H9 (cell line): ENCODE data around the gene PLCB1. TPM values are rescaled to one million over a fixed set of nuclear protein-coding genes. Genes with fewer than 3 reads are reported as not detected.

Experiments used
- DNase-seq: peaks from one replicate; pipeline ENCODE4 v3.0.0-alpha.2; 2017
- H2AFZ ChIP-seq: one replicate; pipeline ENCODE4 v1.6.1; 2013; ENCODE audit warnings: mild to moderate bottlenecking, low read length, control low read depth, moderate library complexity
- H2AK5ac ChIP-seq: 2 replicates; pipeline ENCODE4 v1.6.1; 2013; ENCODE audit warnings: low read length, control low read depth, mixed read lengths; ENCODE audit not compliant: insufficient read length
- H2BK120ac ChIP-seq: one replicate; pipeline ENCODE4 v1.6.1; 2013; ENCODE audit warnings: low read depth, mild to moderate bottlenecking, low read length, control low read depth, inconsistent platforms; ENCODE audit not compliant: poor library complexity, severe bottlenecking
- H2BK12ac ChIP-seq: 2 replicates; pipeline ENCODE4 v1.6.1; 2013; ENCODE audit warnings: low read length, control low read depth, mixed read lengths, low read depth; ENCODE audit not compliant: insufficient read length
- H2BK15ac ChIP-seq: 2 replicates; pipeline ENCODE4 v1.6.1; 2013; ENCODE audit warnings: low read depth, low read length, control low read depth
- H2BK20ac ChIP-seq: one replicate; pipeline ENCODE4 v1.6.1; 2013; ENCODE audit warnings: low read depth, mild to moderate bottlenecking, low read length, control low read depth, inconsistent platforms; ENCODE audit not compliant: poor library complexity, severe bottlenecking
- H2BK5ac ChIP-seq: 2 replicates; pipeline ENCODE4 v1.6.1; 2013; ENCODE audit warnings: low read length, control low read depth, mixed read lengths; ENCODE audit not compliant: insufficient read length
- H3K14ac ChIP-seq: 2 replicates; pipeline ENCODE4 v1.6.1; 2013; ENCODE audit warnings: low read length, control low read depth; ENCODE audit not compliant: insufficient read depth
- H3K18ac ChIP-seq: 2 replicates; pipeline ENCODE4 v1.6.1; 2013; ENCODE audit warnings: low read depth, mild to moderate bottlenecking, mixed read lengths, low read length, control low read depth; ENCODE audit not compliant: insufficient read length
- H3K23ac ChIP-seq: 2 replicates; pipeline ENCODE4 v1.6.1; 2013; ENCODE audit warnings: low read length, control low read depth, mixed read lengths, low read depth; ENCODE audit not compliant: insufficient read length
- H3K23me2 ChIP-seq: 2 replicates; pipeline ENCODE4 v1.6.1; 2013; ENCODE audit warnings: low read depth, mild to moderate bottlenecking, mixed read lengths, low read length, control low read depth; ENCODE audit not compliant: insufficient read length, poor library complexity, severe bottlenecking
- H3K27ac ChIP-seq: 2 replicates; pipeline ENCODE4 v1.5.1; 2013; ENCODE audit warnings: low read length, control low read depth, mixed read lengths, low read depth; ENCODE audit not compliant: insufficient read length
- H3K27me3 ChIP-seq: 2 replicates; pipeline ENCODE4 v1.6.1; 2013; ENCODE audit warnings: low read length, control low read depth, inconsistent platforms; ENCODE audit not compliant: insufficient read depth
- H3K4ac ChIP-seq: 2 replicates; pipeline ENCODE4 v1.6.1; 2013; ENCODE audit warnings: low read depth, mild to moderate bottlenecking, control low read depth, inconsistent platforms, low read length, moderate library complexity
- H3K4me1 ChIP-seq: 2 replicates; pipeline ENCODE4 v1.6.1; 2013; ENCODE audit warnings: low read length, control low read depth, inconsistent platforms; ENCODE audit not compliant: insufficient read depth
- H3K4me2 ChIP-seq: 2 replicates; pipeline ENCODE4 v1.6.1; 2013; ENCODE audit warnings: low read length, control low read depth, mixed read lengths; ENCODE audit not compliant: insufficient read length, insufficient read depth
- H3K56ac ChIP-seq: 2 replicates; pipeline ENCODE4 v1.6.1; 2013; ENCODE audit warnings: low read depth, mild to moderate bottlenecking, mixed read lengths, low read length, control low read depth; ENCODE audit not compliant: insufficient read length
- H3K79me1 ChIP-seq: 2 replicates; pipeline ENCODE4 v1.6.1; 2013; ENCODE audit warnings: low read depth, mild to moderate bottlenecking, moderate library complexity, low read length, control low read depth, inconsistent platforms; ENCODE audit not compliant: insufficient read depth, poor library complexity, severe bottlenecking
- H3K79me2 ChIP-seq: 2 replicates; pipeline ENCODE4 v1.6.1; 2013; ENCODE audit warnings: low read length, control low read depth, inconsistent platforms; ENCODE audit not compliant: insufficient read depth
- H3K9ac ChIP-seq: 2 replicates; pipeline ENCODE4 v1.6.1; 2013; ENCODE audit warnings: low read length, control low read depth, mixed read lengths; ENCODE audit not compliant: insufficient read length; ENCODE audit errors: extremely low read depth
- H3K9me3 ChIP-seq: one replicate; pipeline ENCODE4 v1.6.1; 2013; ENCODE audit warnings: low read depth, low read length, inconsistent platforms; ENCODE audit not compliant: control insufficient read depth
- H3T11ph ChIP-seq: one replicate; pipeline ENCODE4 v1.6.1; 2013; ENCODE audit warnings: mild to moderate bottlenecking, low read length, control low read depth, inconsistent platforms
- H4K20me1 ChIP-seq: one replicate; pipeline ENCODE4 v1.6.1; 2013; ENCODE audit not compliant: control insufficient read depth, insufficient read length, insufficient read depth
- H4K5ac ChIP-seq: 2 replicates; pipeline ENCODE4 v1.6.1; 2013; ENCODE audit warnings: low read depth, mild to moderate bottlenecking, mixed read lengths, low read length, control low read depth; ENCODE audit not compliant: insufficient read length
- H4K8ac ChIP-seq: replicated peaks from 2 replicates; pipeline ENCODE4 v1.6.1; 2013; ENCODE audit warnings: low read length, control low read depth, mixed read lengths, low read depth; ENCODE audit not compliant: insufficient read length
- H4K91ac ChIP-seq: 2 replicates; pipeline ENCODE4 v1.6.1; 2013; ENCODE audit warnings: low read depth, mild to moderate bottlenecking, moderate library complexity, mixed read lengths, low read length, control low read depth; ENCODE audit not compliant: insufficient read length
- H3K27ac Mint-ChIP-seq, 3 experiments: 2 replicates in 2 of 3; 3 replicates in 1 of 3; pipeline ENCODE4 v1.8.0; 2020 to 2021; ENCODE audit warnings: mixed read lengths in 3 of 3, mild to moderate bottlenecking in 1 of 3, moderate library complexity in 1 of 3
- H3K27me3 Mint-ChIP-seq: 2 replicates; pipeline ENCODE4 v1.8.0; 2021; ENCODE audit warnings: low read depth, mild to moderate bottlenecking, moderate library complexity, mixed read lengths
- H3K36me3 Mint-ChIP-seq, 3 experiments: 2 replicates in 2 of 3; 3 replicates in 1 of 3; pipeline ENCODE4 v1.8.0; 2020 to 2021; ENCODE audit warnings: low read depth in 3 of 3, mixed read lengths in 3 of 3; ENCODE audit not compliant: insufficient read depth in 1 of 3
- H3K4me1 Mint-ChIP-seq, 2 experiments: 2 replicates each; pipeline ENCODE4 v1.8.0; 2020; ENCODE audit warnings: mixed read lengths in 2 of 2
- H3K4me3 Mint-ChIP-seq, 2 experiments: 2 replicates in 1 of 2; 3 replicates in 1 of 2; pipeline ENCODE4 v1.8.0; 2020 to 2021; ENCODE audit warnings: mild to moderate bottlenecking in 2 of 2, mixed read lengths in 2 of 2, moderate library complexity in 1 of 2
- H3K9me3 Mint-ChIP-seq, 2 experiments: 2 replicates in 1 of 2; 3 replicates in 1 of 2; pipeline ENCODE4 v1.8.0; 2020; ENCODE audit warnings: mild to moderate bottlenecking in 2 of 2, mixed read lengths in 2 of 2, moderate library complexity in 1 of 2
- WGBS: extraction: QIAGEN DNeasy Blood & Tissue Kit; methylation state at CpG from one replicate; pipeline ENCODE4 v1.1.7; 2013; ENCODE audit warnings: missing lambda C conversion rate, low lambda C conversion rate, mixed read lengths; ENCODE audit not compliant: insufficient read length; ENCODE audit errors: extremely low coverage; 5-methylcytosine and 5-hydroxymethylcytosine counted together
- total RNA-seq: library from RNA; stranded (reverse); gene quantifications from 2 replicates; pipeline ENCODE4 v1.2.1, GENCODE V29; 2021
- TF ChIP-seq, protein P1 (sequence below): fragments of 200-600 bp; sonication (generic); conservative IDR thresholded peaks from 3 replicates; pipeline ENCODE4 v1.8.0; 2021; ENCODE audit warnings: antibody characterized with exemption, mild to moderate bottlenecking

The PLCB1 gene
- total RNA-seq, 1 experiment from 2014 or later: 11.5 TPM

DNA sequence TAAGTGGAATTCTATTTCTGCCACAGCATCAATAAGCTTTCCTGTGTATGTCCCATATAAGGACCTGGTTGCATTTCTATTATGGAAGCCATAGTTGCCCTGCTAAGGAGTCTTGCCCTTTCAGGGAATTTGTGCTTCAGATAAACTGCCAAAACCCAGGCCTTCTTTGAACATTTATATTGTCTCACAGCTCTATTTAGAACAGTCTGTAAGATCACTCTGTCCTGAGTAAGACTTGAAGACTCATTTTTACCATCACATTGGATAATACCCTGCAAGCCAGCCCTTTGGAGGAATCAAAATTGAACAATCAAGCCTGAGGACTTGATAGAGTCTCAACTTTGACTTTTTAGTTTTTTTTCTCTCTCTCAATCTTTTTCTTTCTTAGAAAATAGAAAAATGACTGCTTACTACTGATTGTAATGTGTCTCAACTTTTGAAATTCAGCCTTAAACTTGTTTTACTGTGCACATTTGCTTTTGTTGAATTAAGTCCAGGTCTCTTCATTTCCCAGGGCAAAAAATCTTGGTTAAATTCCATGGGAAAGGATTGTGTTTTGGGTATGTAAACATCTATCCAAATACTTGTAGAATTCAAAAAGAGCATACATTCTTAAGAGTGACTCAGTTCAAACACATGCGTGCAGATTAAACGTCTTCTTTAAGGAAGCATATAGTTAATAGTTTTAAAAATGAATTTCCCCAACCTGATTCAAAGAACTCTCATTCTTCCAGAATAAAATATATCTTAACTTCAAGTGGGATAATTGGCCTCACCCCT, 91.2 kb downstream of the PLCB1 start:
- Mint-ChIP-seq H3K9me3 (no peaks in the 10 kb centered on the region; a peak in 1 of 5 replicates), H3K4me3 (no peak overlapping the region), H3K36me3 (no peaks in the 10 kb centered on the region), H3K27me3 (no peaks in the 10 kb centered on the region), H3K4me1 (peaks cover 7 to 11% of the 10 kb centered on the region in 2 experiments), H3K27ac (no peak overlapping the region; a peak in 1 of 7 replicates)
- Histone ChIP-seq H3K79me2 (no peaks in the 10 kb centered on the region), H3K23ac (no peak overlapping the region), H2BK120ac (no peak overlapping the region), H3K56ac (no peak overlapping the region), H3K18ac (no peak overlapping the region), H3K79me1 (no peaks in the 10 kb centered on the region), H3T11ph (no peak overlapping the region), H3K27ac (no peak overlapping the region), H3K14ac (no peak overlapping the region), H2AK5ac (no peak overlapping the region), H2BK12ac (no peak overlapping the region), H3K4me1 (no peaks in the 10 kb centered on the region), H2BK20ac (no peak overlapping the region), H3K4me2 (no peak overlapping the region), H4K8ac (no peak overlapping the region), H3K9ac (no peak overlapping the region), H2BK15ac (no peak overlapping the region), H3K9me3 (no peaks in the 10 kb centered on the region), H3K27me3 (no peaks in the 10 kb centered on the region), H3K4ac (no peak overlapping the region), H2BK5ac (no peak overlapping the region), H4K5ac (no peak overlapping the region), H4K91ac (no peak overlapping the region), H4K20me1 (no peaks in the 10 kb centered on the region), H2AFZ (no peak overlapping the region), H3K23me2 (no peaks in the 10 kb centered on the region)
- TF ChIP-seq, protein P1, sequence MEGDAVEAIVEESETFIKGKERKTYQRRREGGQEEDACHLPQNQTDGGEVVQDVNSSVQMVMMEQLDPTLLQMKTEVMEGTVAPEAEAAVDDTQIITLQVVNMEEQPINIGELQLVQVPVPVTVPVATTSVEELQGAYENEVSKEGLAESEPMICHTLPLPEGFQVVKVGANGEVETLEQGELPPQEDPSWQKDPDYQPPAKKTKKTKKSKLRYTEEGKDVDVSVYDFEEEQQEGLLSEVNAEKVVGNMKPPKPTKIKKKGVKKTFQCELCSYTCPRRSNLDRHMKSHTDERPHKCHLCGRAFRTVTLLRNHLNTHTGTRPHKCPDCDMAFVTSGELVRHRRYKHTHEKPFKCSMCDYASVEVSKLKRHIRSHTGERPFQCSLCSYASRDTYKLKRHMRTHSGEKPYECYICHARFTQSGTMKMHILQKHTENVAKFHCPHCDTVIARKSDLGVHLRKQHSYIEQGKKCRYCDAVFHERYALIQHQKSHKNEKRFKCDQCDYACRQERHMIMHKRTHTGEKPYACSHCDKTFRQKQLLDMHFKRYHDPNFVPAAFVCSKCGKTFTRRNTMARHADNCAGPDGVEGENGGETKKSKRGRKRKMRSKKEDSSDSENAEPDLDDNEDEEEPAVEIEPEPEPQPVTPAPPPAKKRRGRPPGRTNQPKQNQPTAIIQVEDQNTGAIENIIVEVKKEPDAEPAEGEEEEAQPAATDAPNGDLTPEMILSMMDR: no peak
- no peak for DNase-seq
- no CpG with 5 or more reads among the region's 2 CpGs for WGBS
